HFFc6 (cell line): Measurements from ENCODE around the gene FMN2. TPM values are rescaled to one million over a fixed set of nuclear protein-coding genes. Genes with fewer than 3 reads are reported as not detected.

Experiments used
- DNase-seq: peaks from one replicate; pipeline ENCODE4 v3.0.0-alpha.2; 2018
- H3K27ac Mint-ChIP-seq: 2 replicates; pipeline ENCODE4 v1.8.0; 2020; ENCODE audit warnings: mild to moderate bottlenecking, mixed read lengths
- H3K27me3 Mint-ChIP-seq: 2 replicates; pipeline ENCODE4 v1.8.0; 2021; ENCODE audit warnings: mild to moderate bottlenecking, moderate library complexity, mixed read lengths; ENCODE audit not compliant: insufficient read depth
- H3K36me3 Mint-ChIP-seq: 2 replicates; pipeline ENCODE4 v1.8.0; 2021; ENCODE audit warnings: low read depth, mixed read lengths
- H3K4me1 Mint-ChIP-seq: 2 replicates; pipeline ENCODE4 v1.8.0; 2020; ENCODE audit warnings: low read depth, mixed read lengths
- H3K4me3 Mint-ChIP-seq: 2 replicates; pipeline ENCODE4 v1.8.0; 2020; ENCODE audit warnings: mild to moderate bottlenecking, moderate library complexity, mixed read lengths
- H3K9me3 Mint-ChIP-seq: 2 replicates; pipeline ENCODE4 v1.8.0; 2020; ENCODE audit warnings: mild to moderate bottlenecking, mixed read lengths
- CTCF ChIP-seq: fragments of 200-600 bp; sonication (generic); IDR thresholded peaks from 2 replicates; pipeline ENCODE4 v1.5.0; 2021; ENCODE audit warnings: antibody characterized with exemption, mild to moderate bottlenecking
- total RNA-seq, 6 experiments: library from RNA; stranded (reverse); fragmentation: NEBNext Ultra II Directional; extraction: Animal tissue kit (Norgen Biotek cat#: 25700); gene quantifications; 2 replicates in 1 of 6; 3 replicates in 5 of 6; pipeline ENCODE4 v1.2.3, GENCODE V29; 2021

Gene FMN2
- total RNA-seq, 6 experiments from 2014 or later = 82.6 to 115 (median 96.4) TPM

GRCh38 chr1:240207073-240207709 is 115.5 kb downstream of the FMN2 start:
- peaks cover 10% of the 10 kb centered on the region; the same call in 1 of the 2 replicates for H3K9me3 Mint-ChIP-seq
- no peak for TF ChIP-seq CTCF
- H3K27ac Mint-ChIP-seq = peak overlapping the region; percentile 71
- peaks cover 64% of the 10 kb centered on the region for H3K36me3 Mint-ChIP-seq
- H3K27me3 Mint-ChIP-seq = peaks cover 7% of the 10 kb centered on the region
- DNase-seq = no peak
- peak overlapping the region; percentile 15; the same call in 1 of the 2 replicates for H3K4me3 Mint-ChIP-seq
- H3K4me1 Mint-ChIP-seq = peaks cover 45% of the 10 kb centered on the region

GRCh38 chr1:240210026-240210425 is 118.3 kb downstream of the FMN2 start:
- no peak for TF ChIP-seq CTCF
- H3K27ac Mint-ChIP-seq = peak overlapping the region; percentile 82
- 0 out of 2 replicates have a peak, but pooled peaks cover 3% of the 10 kb centered on the region for H3K9me3 Mint-ChIP-seq
- H3K4me3 Mint-ChIP-seq = peak overlapping the region; percentile 41
- DNase-seq = peak; percentile 18
- H3K4me1 Mint-ChIP-seq = peaks cover 54% of the 10 kb centered on the region
- peaks cover 9% of the 10 kb centered on the region for H3K27me3 Mint-ChIP-seq
- H3K36me3 Mint-ChIP-seq = peaks cover 63% of the 10 kb centered on the region

GRCh38 chr1:240212556-240212955 is 120.9 kb downstream of the FMN2 start:
- peaks cover 69% of the 10 kb centered on the region for H3K4me1 Mint-ChIP-seq
- H3K4me3 Mint-ChIP-seq = peak overlapping the region; percentile 18; the same call in 1 of the 2 replicates
- no peak for TF ChIP-seq CTCF
- H3K27ac Mint-ChIP-seq = peak overlapping the region; percentile 82
- peaks cover 9% of the 10 kb centered on the region for H3K27me3 Mint-ChIP-seq
- H3K36me3 Mint-ChIP-seq = peaks cover 58% of the 10 kb centered on the region
- H3K9me3 Mint-ChIP-seq = no peaks in the 10 kb centered on the region
- peak; percentile 35 for DNase-seq

GRCh38 chr1:240217403-240217802 is 125.7 kb downstream of the FMN2 start:
- peaks cover 53% of the 10 kb centered on the region for H3K4me1 Mint-ChIP-seq
- no peak for DNase-seq
- H3K27ac Mint-ChIP-seq = peak overlapping the region; percentile 17; the same call in 1 of the 2 replicates

GRCh38 chr1:240219104-240219503 is 127.4 kb downstream of the FMN2 start:
- H3K27ac Mint-ChIP-seq = peak overlapping the region; percentile 16; the same call in 1 of the 2 replicates
- H3K9me3 Mint-ChIP-seq = peaks cover 29% of the 10 kb centered on the region
- H3K27me3 Mint-ChIP-seq = peaks cover 23% of the 10 kb centered on the region
- H3K4me1 Mint-ChIP-seq = peaks cover 54% of the 10 kb centered on the region
- no peak overlapping the region; the same call in 1 of the 2 replicates for H3K4me3 Mint-ChIP-seq
- peaks cover 72% of the 10 kb centered on the region for H3K36me3 Mint-ChIP-seq
- TF ChIP-seq CTCF = no peak
- DNase-seq = no peak

More at GRCh38 chr1:240217403-240217802, 125.7 kb downstream of the FMN2 start:
- TF ChIP-seq CTCF = no peak
- Mint-ChIP-seq H3K4me3 (no peak overlapping the region), H3K27me3 (peaks cover 16% of the 10 kb centered on the region), H3K36me3 (peaks cover 70% of the 10 kb centered on the region), H3K9me3 (peaks cover 12% of the 10 kb centered on the region)
